ENCODE data around the gene SH3BP5. TPM values are rescaled to one million over a fixed set of nuclear protein-coding genes. Genes with fewer than 3 reads are reported as not detected.

Gene SH3BP5
- total RNA-seq, 4 donors from 2014 or later, result 60.2 to 90.4 (median 82.0) TPM

DNA sequence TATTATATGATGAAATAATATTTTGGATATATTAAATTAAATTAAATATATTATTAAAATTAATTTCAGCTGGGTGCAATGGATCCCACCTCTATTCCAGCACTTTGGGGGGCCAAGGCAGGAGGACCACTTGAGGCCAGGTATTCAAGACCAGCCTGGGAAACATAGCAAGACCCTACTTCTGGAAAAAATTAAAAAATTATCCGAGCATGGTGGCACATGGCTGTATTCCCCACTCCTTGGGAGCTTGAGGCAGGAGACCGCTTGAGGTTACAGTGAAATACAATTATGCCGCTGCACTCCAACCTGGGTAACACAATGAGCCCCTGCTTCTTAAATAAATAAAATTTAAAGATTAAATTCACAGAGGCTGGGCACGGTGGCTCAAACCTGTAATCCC lies 61.4 kb downstream of the SH3BP5 start:
- intact Hi-C loops (cut with DNase I), result no loop called here
- WGBS, 2 donors, result 85 to 95% methylated on average over 4 of the region's 4 CpGs
- no peak for DNase-seq
- H3K27ac ChIP-seq, result no peak overlapping the region
- H3K4me3 ChIP-seq (replicated peaks in 1 of 3), result no peak overlapping the region
- H3K9me3 ChIP-seq, result no peaks in the 10 kb centered on the region
- peaks cover 10 to 42% of the 10 kb centered on the region in 2 donors for H3K4me1 ChIP-seq
- no peaks in the 10 kb centered on the region for H3K27me3 ChIP-seq
- TF ChIP-seq, protein P1, sequence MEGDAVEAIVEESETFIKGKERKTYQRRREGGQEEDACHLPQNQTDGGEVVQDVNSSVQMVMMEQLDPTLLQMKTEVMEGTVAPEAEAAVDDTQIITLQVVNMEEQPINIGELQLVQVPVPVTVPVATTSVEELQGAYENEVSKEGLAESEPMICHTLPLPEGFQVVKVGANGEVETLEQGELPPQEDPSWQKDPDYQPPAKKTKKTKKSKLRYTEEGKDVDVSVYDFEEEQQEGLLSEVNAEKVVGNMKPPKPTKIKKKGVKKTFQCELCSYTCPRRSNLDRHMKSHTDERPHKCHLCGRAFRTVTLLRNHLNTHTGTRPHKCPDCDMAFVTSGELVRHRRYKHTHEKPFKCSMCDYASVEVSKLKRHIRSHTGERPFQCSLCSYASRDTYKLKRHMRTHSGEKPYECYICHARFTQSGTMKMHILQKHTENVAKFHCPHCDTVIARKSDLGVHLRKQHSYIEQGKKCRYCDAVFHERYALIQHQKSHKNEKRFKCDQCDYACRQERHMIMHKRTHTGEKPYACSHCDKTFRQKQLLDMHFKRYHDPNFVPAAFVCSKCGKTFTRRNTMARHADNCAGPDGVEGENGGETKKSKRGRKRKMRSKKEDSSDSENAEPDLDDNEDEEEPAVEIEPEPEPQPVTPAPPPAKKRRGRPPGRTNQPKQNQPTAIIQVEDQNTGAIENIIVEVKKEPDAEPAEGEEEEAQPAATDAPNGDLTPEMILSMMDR (IDR thresholded peaks at IDR 0.05), result no peak
- no peak for TF ChIP-seq POLR2A (IDR thresholded peaks at IDR 0.05)
- H3K36me3 ChIP-seq, result peaks cover 0 to 2% of the 10 kb centered on the region in 2 donors

DNA sequence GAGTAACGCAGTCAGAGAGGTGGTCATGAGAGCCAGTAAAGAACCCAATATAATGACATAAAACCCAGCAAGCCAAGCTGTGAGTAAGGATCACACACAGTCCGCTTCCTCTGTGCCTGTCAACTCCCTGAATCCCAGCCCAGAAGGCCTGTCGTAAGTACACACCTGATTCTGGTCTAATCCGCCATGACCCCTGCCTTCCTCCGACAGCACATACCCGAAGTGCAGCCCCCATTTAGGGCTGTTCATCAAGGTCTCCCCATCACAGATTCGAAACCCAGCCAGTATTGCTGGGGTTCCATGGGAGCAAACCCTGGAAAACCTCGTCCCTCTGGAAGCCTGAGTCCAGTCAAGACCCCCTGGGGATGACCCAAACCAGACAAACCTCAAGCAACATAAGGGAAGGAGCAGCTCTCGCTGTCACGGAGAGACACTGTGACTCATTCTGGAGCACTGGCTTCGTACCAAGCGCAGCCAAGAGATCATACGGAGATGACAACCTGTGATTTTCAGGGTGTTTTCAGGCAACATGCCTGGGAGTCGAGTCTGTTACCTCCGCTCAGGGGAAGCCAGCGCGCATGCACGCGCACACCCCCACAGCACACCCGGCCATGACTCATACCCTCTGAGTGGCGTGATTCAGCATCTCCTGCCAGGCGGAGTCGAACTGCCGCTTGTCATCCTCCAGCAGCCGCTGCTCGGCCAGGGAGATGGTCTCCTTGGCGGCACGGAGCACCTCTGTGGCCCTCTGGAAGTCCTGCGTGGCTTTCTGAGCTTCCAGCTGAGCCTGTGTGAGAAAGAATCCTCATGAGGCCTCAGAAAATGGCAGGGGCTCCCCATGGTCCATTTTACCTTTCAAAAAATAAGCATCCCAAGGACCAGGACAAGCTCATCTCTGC lies 63.0 kb downstream of the SH3BP5 start:
- peak; percentile 44 to 53 for DNase-seq
- H3K27ac ChIP-seq, result peak overlapping the region; percentile 68 to 88 (median 70)
- peaks cover 0 to 2% of the 10 kb centered on the region in 2 donors for H3K36me3 ChIP-seq
- intact Hi-C loops (cut with DNase I), result loop anchor here (5.0 to 10.0 kb wide), 3 partner anchors 63 to 113 kb away; partner anchors contain the start of genes CAPN7 and SH3BP5
- TF ChIP-seq, protein P1 (IDR thresholded peaks at IDR 0.05), result no peak
- TF ChIP-seq POLR2A (IDR thresholded peaks at IDR 0.05), result peak in 1 of 2 donors; percentile 33
- H3K27me3 ChIP-seq, result no peaks in the 10 kb centered on the region
- no peaks in the 10 kb centered on the region for H3K9me3 ChIP-seq
- no peak overlapping the region for H3K4me3 ChIP-seq (replicated peaks in 1 of 3)
- H3K4me1 ChIP-seq, result peaks cover 25 to 59% of the 10 kb centered on the region in 2 donors
- 80 to 89% methylated on average over 25 to 27 of the region's 29 CpGs for WGBS, 2 donors

DNA sequence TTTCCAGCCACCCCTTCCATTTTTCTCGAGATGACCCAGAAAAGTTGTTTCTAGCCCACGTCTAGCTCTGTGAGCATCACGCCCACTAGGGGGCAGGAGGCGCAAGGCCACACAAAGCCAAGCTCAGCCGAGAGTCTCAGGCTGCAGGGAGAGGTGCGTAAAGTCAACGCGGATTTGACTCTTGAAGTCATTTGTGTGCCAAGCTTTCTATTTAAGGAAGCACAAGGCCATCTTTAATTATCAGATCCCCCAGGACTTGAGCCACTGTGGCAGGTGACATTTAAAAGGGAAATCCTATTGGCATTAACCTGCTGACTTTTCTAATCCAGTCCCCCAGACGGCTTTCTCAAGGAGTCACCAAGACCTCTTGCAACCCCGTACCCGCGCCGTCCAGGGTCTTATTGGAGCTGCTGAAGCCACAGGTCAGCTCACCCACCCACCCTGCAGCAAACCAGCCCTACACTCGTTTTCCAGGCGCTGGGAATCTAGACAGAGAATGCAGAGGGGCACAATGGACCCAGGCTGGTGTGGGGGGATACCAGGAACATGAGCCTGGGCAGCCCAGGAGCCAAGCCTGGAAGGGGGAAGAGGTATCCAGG lies 64.3 kb downstream of the SH3BP5 start:
- peak; percentile 90 to 92 for DNase-seq
- Histone ChIP-seq H3K36me3 (peaks cover 0 to 2% of the 10 kb centered on the region in 2 donors), H3K9me3 (no peaks in the 10 kb centered on the region), H3K27me3 (no peaks in the 10 kb centered on the region), H3K4me1 (peaks cover 37 to 68% of the 10 kb centered on the region in 2 donors), H3K4me3 (replicated peaks in 1 of 3) (no peak overlapping the region), H3K27ac (peak overlapping the region; percentile 5 to 88 (median 68))
- TF ChIP-seq, protein P1 (IDR thresholded peaks at IDR 0.05), result peak; percentile 77 to 96 (median 94)
- no peak for TF ChIP-seq POLR2A (IDR thresholded peaks at IDR 0.05)
- intact Hi-C loops (cut with DNase I), result loop anchor here (5.0 to 10.0 kb wide), 3 partner anchors 63 to 114 kb away; partner anchors contain the start of genes CAPN7 and SH3BP5
- WGBS, 2 donors, result 33 to 40% methylated on average over 12 to 15 of the region's 15 CpGs

DNA sequence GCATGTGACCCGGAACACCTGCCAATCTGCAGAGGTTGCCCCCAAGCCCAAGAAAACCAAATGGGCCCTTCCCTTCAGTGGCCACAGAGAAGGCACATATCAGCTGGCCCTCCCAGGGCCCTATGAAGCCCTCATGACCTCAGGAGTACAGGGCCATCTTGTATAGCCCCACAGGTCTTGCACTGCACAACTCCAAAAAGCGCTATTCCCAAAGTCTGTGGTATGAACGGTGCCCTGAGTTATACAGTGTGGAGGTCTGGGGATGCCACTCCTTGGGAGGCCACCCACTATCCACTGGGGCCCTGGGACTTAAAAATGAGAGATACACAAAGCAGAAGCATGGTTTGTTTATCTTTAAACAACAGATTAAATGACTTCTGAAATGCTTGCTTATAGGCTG lies 64.9 kb downstream of the SH3BP5 start:
- 90 to 96% methylated on average over 2 to 3 of the region's 3 CpGs for WGBS, 2 donors
- Histone ChIP-seq H3K27me3 (no peaks in the 10 kb centered on the region), H3K27ac (peak overlapping the region in 2 of 3 donors; percentile 25 to 88), H3K4me3 (replicated peaks in 1 of 3) (no peak overlapping the region), H3K36me3 (peaks cover 0 to 2% of the 10 kb centered on the region in 2 donors), H3K9me3 (no peaks in the 10 kb centered on the region), H3K4me1 (peaks cover 39 to 65% of the 10 kb centered on the region in 2 donors)
- DNase-seq, result no peak
- intact Hi-C loops (cut with DNase I), result loop anchor here (5.0 to 10.0 kb wide), 3 partner anchors 63 to 115 kb away; partner anchors contain the start of genes CAPN7 and SH3BP5
- no peak for TF ChIP-seq POLR2A (IDR thresholded peaks at IDR 0.05)
- TF ChIP-seq, protein P1 (IDR thresholded peaks at IDR 0.05), result no peak

All from thyroid gland (tissue), 4 donors.